Ramos (cell line): ENCODE results near the gene CHD9.
"Not testable (repeated sequence)": the region's sequence is repeated elsewhere in the genome, so short reads cannot be mapped to it uniquely, and the experiment has no call there.

Source experiments
- in situ Hi-C: fragments of 300-500 bp; cut with MboI; formaldehyde crosslinking; loops from one replicate; pipeline ENCODE4 v1.14.3; 2022; ENCODE audit warnings: low sequenced_read_pairs; ENCODE audit not compliant: unreplicated experiment

The CHD9 gene

GRCh38 chr16:53069772-53070171, 15.0 kb downstream of the CHD9 start:
- in situ Hi-C loops, result loop anchor here (10.0 kb wide), 1 partner anchor 435 kb away; the partner anchor contains the start of gene AKTIP

- in situ Hi-C loops, result no loop called here
Observed at GRCh38 chr16:53071748-53072301, 17.0 kb downstream of the CHD9 start.

GRCh38 chr16:53073022-53073421, 18.2 kb downstream of the CHD9 start:
- in situ Hi-C loops, result no loop called here

- in situ Hi-C loops, result not testable (repeated sequence)
Observed at GRCh38 chr16:53074296-53074695, 19.5 kb downstream of the CHD9 start.

- in situ Hi-C loops, result not testable (repeated sequence)
Observed at GRCh38 chr16:53075461-53075860, 20.7 kb downstream of the CHD9 start.

GRCh38 chr16:53078247-53078646, 23.5 kb downstream of the CHD9 start:
- in situ Hi-C loops, result no loop called here

GRCh38 chr16:53078765-53079485, 24.1 kb downstream of the CHD9 start:
- in situ Hi-C loops, result no loop called here

- in situ Hi-C loops, result no loop called here
Observed at GRCh38 chr16:53080345-53081031, 25.7 kb downstream of the CHD9 start.

- in situ Hi-C loops, result no loop called here
Observed at GRCh38 chr16:53081032-53081424, 26.2 kb downstream of the CHD9 start.

- in situ Hi-C loops, result no loop called here
Observed at GRCh38 chr16:53081686-53082407, 27.1 kb downstream of the CHD9 start.

GRCh38 chr16:53082509-53082908, 27.7 kb downstream of the CHD9 start:
- in situ Hi-C loops, result no loop called here

- in situ Hi-C loops, result no loop called here
Observed at GRCh38 chr16:53083119-53083518, 28.3 kb downstream of the CHD9 start.

GRCh38 chr16:53084141-53084541, 29.4 kb downstream of the CHD9 start:
- in situ Hi-C loops, result no loop called here

GRCh38 chr16:53084746-53085334, 30.0 kb downstream of the CHD9 start:
- in situ Hi-C loops, result no loop called here

- in situ Hi-C loops, result no loop called here
Observed at GRCh38 chr16:53085369-53085843, 30.6 kb downstream of the CHD9 start.

- in situ Hi-C loops, result no loop called here
Observed at GRCh38 chr16:53085931-53086421, 31.2 kb downstream of the CHD9 start.

- in situ Hi-C loops, result no loop called here
Observed at GRCh38 chr16:53087101-53087500, 32.3 kb downstream of the CHD9 start.

- in situ Hi-C loops, result no loop called here
Observed at GRCh38 chr16:53089434-53090285, 34.9 kb downstream of the CHD9 start.

- in situ Hi-C loops, result no loop called here
Observed at GRCh38 chr16:53090286-53090590, 35.4 kb downstream of the CHD9 start.
